Activated CD8-positive, alpha-beta memory T cell treated with anti-CD3 and anti-CD28 coated beads, Interleukin-2, amount 50 U/mL, for 1 hour (primary cell): ENCODE measurements around the gene RGS13.

Experiments used
- DNase-seq: peaks from one replicate; pipeline ENCODE4 v3.0.0-alpha.2; 2020; ENCODE audit errors: extremely low read depth

RGS13 gene

GRCh38 chr1:192635939-192636338 is at the start of gene RGS13:
RGS13 (plus strand) TSS chr1:192636147; CDS start chr1:192644335, 8,188 bp downstream.
- DNase-seq, result no peak

- no peak for DNase-seq
These were observed 48.3 kb upstream of the RGS13 start for GRCh38 chr1:192587386-192588266.

- DNase-seq, result no peak
These were observed 47.4 kb upstream of the RGS13 start for GRCh38 chr1:192588546-192588945.

- no peak for DNase-seq
These were observed 46.1 kb upstream of the RGS13 start for GRCh38 chr1:192589813-192590212.

GRCh38 chr1:192592517-192592916 is 43.4 kb upstream of the RGS13 start:
- no peak for DNase-seq

GRCh38 chr1:192592981-192593708 is 42.8 kb upstream of the RGS13 start:
- no peak for DNase-seq

GRCh38 chr1:192595299-192595698 is 40.6 kb upstream of the RGS13 start:
- no peak for DNase-seq

GRCh38 chr1:192598589-192598988 is 37.4 kb upstream of the RGS13 start:
- DNase-seq, result no peak

- DNase-seq, result no peak
These were observed 35.7 kb upstream of the RGS13 start for GRCh38 chr1:192600275-192600674.

- DNase-seq, result no peak
These were observed 34.8 kb upstream of the RGS13 start for GRCh38 chr1:192601143-192601542.

GRCh38 chr1:192601567-192601966 is 34.4 kb upstream of the RGS13 start:
- no peak for DNase-seq

- no peak for DNase-seq
These were observed 33.2 kb upstream of the RGS13 start for GRCh38 chr1:192602757-192603156.

- no peak for DNase-seq
These were observed 32.6 kb upstream of the RGS13 start for GRCh38 chr1:192603218-192603787.

GRCh38 chr1:192604979-192605620 is 30.8 kb upstream of the RGS13 start:
- no peak for DNase-seq

- DNase-seq, result no peak
These were observed 27.3 kb upstream of the RGS13 start for GRCh38 chr1:192608671-192609070.

- peak; percentile 27 for DNase-seq
These were observed 26.6 kb upstream of the RGS13 start for GRCh38 chr1:192609110-192610079.

- DNase-seq, result no peak
These were observed 25.6 kb upstream of the RGS13 start for GRCh38 chr1:192610112-192610889.

- no peak for DNase-seq
These were observed 20.9 kb upstream of the RGS13 start for GRCh38 chr1:192615055-192615454.

- DNase-seq, result no peak
These were observed 15.8 kb upstream of the RGS13 start for GRCh38 chr1:192620071-192620635.
